Measurements from ENCODE around the gene TEX29.

Gene TEX29

GRCh38 chr13:111292710-111293485, 27.5 kb upstream of the TEX29 start:
- DNase-seq, result no peak

DNA sequence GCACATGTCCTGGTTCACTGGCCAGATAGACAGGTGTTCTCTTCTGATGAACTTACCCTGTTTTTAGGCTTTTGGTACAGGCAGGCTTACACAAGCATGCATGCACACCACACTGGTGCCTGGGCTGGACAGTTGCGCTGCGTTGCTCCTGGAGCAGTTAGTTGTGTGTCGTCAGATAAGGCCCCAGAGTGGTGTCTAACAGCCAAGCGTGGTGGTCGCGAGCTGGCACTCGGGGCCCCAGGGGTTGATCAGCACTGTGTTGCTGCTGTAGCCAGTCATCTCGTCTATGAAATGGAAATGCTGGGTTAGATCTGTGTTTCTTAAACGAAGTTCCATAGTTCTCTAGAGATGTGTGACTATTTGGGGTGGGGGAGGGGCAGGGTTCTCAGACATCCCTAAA, 24.6 kb upstream of the TEX29 start:
- no peak for DNase-seq

DNA sequence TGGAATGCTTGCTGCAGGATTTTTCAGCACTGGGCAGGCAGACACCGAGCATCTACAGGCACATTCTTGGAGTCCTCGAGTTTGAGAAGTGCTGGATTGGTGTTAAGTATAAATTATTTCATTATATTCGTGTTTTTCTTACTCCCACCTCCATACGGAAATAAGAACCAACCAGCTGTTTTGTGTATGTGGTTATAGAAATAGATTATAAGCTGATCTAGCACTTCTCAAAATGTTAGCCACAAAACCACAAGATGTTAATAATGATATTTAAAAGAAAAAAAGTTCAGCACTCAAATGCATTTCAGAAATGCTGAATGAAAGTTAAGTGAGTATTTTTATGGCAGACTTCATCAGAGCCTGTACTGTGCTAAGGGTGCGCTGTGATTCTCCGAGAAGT, 24.0 kb upstream of the TEX29 start:
- DNase-seq, result no peak

GRCh38 chr13:111298214-111298975, 22.0 kb upstream of the TEX29 start:
- DNase-seq, result no peak

- no peak for DNase-seq
These were observed 18.3 kb upstream of the TEX29 start for GRCh38 chr13:111302045-111302726.

- DNase-seq, result no peak
These were observed 16.9 kb upstream of the TEX29 start for GRCh38 chr13:111303559-111303958.

DNA sequence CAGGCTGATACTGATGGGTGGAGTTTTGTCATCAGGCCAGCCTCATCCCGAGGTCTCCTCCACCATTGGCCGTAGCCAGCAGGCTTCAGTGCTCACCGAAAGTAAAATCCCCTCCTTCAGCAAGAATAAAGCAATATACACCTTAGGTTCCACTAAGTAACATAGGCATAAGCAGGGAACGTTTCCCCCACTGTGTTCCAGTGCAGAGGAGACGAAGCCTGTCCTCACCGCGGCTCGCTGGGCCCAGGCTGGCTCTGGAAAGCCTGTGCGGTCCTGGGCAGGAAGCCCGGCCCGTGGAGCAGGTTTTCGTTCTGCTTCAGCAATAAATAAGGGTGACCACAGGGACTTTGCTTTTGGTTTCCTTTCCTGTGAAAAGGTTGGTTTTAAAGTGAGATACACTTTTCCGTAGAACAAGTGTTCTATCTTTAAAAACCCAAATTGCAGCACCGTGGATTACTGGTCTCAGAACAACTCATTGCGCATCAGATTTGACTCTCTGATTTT, 16.3 kb upstream of the TEX29 start:
- DNase-seq, result no peak

GRCh38 chr13:111304603-111305289, 15.7 kb upstream of the TEX29 start:
- no peak for DNase-seq

DNA sequence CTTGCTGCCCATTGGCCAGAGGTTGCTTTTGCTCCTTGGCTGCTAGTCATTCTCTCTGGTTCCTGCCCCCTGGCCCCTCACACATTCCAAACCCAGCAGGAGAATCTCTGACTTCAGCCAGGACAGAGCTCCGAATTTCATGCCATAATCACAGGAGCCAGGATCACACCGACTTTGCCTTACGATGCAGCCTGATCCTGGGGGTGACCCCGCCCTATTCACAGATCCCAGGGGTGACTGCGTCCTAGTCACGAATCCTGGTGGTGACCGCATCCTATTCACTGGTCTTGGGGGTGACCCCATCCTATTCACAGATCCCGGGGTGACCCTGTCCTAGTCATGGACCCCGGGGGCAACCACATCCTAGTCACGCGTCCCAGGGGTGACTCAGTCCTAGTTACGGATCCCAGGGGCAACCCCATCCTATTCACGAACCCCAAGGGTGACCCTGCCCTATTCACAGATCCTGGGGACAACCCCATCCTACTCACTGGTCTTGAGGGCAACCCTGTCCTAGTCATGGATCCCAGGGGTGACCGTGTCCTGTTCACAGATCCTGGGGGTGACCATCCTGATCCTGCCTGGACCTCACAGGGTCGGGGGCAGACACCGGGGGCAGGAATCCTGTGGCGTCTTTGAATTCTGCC, 7.4 kb upstream of the TEX29 start:
- no peak for DNase-seq

DNA sequence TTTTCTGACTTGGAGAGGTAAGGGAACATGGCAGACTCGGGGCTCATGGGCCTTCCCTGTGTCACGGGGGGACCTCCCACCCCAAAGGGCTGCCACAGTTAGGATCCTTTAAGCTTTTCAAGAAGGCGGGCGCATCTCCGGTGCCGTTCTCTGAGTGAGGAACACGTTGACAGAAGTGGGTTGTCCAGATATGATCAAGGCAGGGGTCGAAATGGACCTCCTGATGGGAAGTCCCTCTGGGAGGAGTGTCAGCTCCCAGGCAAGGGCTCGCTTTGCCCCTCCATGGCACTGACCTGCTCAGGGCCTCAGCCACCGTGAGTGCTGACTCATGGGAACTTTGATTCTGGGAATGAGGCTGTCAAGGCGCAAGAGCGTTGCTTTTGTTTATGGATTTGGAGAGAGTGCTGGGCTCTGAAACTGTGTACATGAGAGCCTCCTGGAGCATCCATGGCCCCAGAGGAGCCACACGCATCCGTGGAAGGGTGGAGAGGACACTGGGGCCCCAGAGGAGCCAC, 6.5 kb upstream of the TEX29 start:
- DNase-seq, result no peak

- DNase-seq, result no peak
These were observed 5.6 kb upstream of the TEX29 start for GRCh38 chr13:111314852-111315251.

DNA sequence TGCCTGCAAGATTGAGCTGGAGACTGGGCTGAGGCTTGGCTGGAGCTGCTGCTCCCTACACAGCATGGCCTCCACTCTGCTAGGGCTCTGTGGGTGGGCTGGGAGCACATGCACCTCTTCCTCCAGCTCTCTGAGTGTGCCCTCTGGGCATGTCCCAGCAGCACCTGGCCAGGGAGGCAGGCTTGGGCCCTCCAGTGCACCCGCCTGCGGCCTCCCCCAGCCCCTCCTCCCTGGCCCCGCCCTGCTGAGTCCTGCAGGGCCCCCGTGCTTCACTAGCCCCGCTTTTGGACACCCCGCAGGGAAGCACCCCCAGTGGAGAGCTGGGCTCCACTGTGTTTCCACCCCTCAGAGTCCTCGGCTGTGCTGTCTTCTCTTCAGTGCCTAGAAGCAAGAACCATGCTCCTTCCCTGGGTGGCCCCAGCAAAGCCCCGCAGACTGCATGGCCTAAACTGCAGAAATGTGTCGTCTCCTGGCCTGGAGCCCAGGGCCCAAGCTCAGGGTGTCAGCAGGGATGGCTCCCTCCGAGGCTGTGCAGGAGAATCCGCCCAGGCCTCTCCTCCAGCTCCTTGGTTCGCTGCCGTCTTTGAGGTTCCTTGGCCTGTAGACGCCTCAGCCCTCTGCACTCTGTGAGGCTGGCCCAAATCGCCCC, 5.0 kb upstream of the TEX29 start:
- DNase-seq, result no peak

GRCh38 chr13:111316161-111316730, 4.2 kb upstream of the TEX29 start:
- DNase-seq, result no peak

- no peak for DNase-seq
These were observed 3.3 kb upstream of the TEX29 start for GRCh38 chr13:111317042-111317550.

GRCh38 chr13:111317571-111318345, 2.7 kb upstream of the TEX29 start:
- DNase-seq, result no peak

- DNase-seq, result no peak
These were observed 2.1 kb upstream of the TEX29 start for GRCh38 chr13:111318386-111318785.

DNA sequence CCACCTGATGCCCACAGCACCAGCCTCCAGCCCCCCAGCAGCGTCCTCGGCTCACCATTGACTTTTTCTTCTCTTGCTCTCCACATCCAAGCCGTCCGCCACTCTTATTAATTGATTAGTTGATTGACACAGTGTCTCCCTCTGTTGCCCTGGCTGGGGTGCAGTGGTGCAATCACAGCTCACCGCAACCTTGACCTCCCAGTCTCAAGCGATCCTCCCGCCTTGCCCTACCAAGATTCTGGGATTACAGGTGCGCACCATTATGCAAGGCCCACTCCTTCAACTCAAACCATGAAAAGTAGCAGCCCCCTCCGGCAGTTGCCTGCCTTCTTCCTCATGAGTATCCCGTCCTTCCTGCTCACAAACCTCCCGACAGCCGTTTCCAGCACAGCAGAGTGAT, 921 bp upstream of the TEX29 start:
- DNase-seq, result no peak

GRCh38 chr13:111322001-111322915, 1.8 kb downstream of the TEX29 start:
- DNase-seq, result no peak

DNA sequence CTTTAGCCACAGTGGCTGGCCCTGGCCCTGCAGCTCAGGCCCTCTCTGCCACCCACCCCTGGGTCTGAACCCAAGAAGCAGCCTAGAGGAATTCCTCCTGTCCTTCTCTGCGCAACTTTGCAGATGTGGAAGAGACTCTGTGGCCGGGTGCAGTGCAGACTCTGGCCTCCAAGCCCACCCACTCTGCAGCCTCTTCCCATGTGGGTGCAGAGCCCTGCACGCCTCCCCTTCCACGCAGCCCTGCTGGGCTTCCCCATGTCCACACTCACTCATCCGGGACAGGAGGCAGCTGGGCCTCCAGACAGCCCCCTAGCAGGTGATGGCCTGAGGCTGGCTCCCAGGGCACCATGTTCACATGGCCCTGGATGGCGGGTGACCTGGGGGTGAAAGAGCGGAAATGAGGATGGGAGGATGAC, 2.5 kb downstream of the TEX29 start:
- no peak for DNase-seq

Measured in CD4-positive, alpha-beta T cell treated with Interleukin-15 for 1 hour (primary cell).